K562 (cell line): Measurements from ENCODE around the gene MAEL. TPM values are rescaled to one million over a fixed set of nuclear protein-coding genes. Genes with fewer than 3 reads are reported as not detected.
A peak's percentile ranks its signal among the peaks of the same experiment; 100 is the strongest.

Experiments used
- ATAC-seq: fragments of 200-7000 bp; cut with Tn5 transposase; 3 replicates; pipeline ENCODE4 v1.9.1; 2020; ENCODE audit warnings: moderate library complexity
- BruUV-seq: library from RNA; stranded (reverse); fragments of 400-500 nt; replicated peaks from 2 replicates; lab custom pipeline; 2021; lab: Mats Ljungman, UMichigan
- CTCF ChIA-PET: fragments of 300-600 bp; formaldehyde crosslinking; extraction: SDS; loops from one replicate; lab custom pipeline; 2021; ENCODE audit warnings: low intra/inter-chr PET ratio; lab: Yijun Ruan, JAX
- POLR2A ChIA-PET: fragments of 300-600, 350-650 bp; sonication (Branson Sonifier 250); formaldehyde crosslinking; extraction: SDS; loops from one replicate; lab custom pipeline; 2021; ENCODE audit warnings: antibody characterized with exemption, inconsistent platforms; lab: Yijun Ruan, JAX
- DNase-seq, 4 experiments: peaks; one replicate each; pipeline versions ENCODE4 v3.0.0 to v3.0.0-alpha.2; 2011 to 2018; ENCODE audit warnings: low spot score in 3 of 4, mixed read lengths in 3 of 4; ENCODE audit errors: extremely low read depth in 1 of 4
- FAIRE-seq: peaks from 2 replicates; lab custom pipeline; 2011; peaks lifted over from hg19 to GRCh38; lab: Jason Lieb, UNC
- H2AFZ ChIP-seq: 2 replicates; pipeline ENCODE4 v1.6.0; 2011; ENCODE audit warnings: low read depth, low read length, control low read depth, inconsistent platforms
- H3K27ac ChIP-seq: fragments of 200-600 bp; 3 replicates; pipeline ENCODE4 v1.8.0; 2011; ENCODE audit warnings: low read depth, mild to moderate bottlenecking, control low read depth, inconsistent platforms, low read length, moderate library complexity, mixed read lengths; ENCODE audit errors: extremely low read depth
- H3K27me3 ChIP-seq, 2 experiments: fragments of 300-600 bp in 1 of 2; 2 replicates in 1 of 2; 3 replicates in 1 of 2; pipeline versions ENCODE4 v1.6.0 to v1.8.0; 2011; ENCODE audit warnings: inconsistent platforms in 2 of 2, low read length in 2 of 2, mild to moderate bottlenecking in 1 of 2, mixed read lengths in 1 of 2, moderate library complexity in 1 of 2; ENCODE audit not compliant: control insufficient read depth in 2 of 2, insufficient read depth in 2 of 2
- H3K36me3 ChIP-seq: fragments of 300-600 bp; 3 replicates; pipeline ENCODE4 v1.8.0; 2011; ENCODE audit warnings: mild to moderate bottlenecking, low read length, inconsistent platforms; ENCODE audit not compliant: control insufficient read depth, insufficient read depth
- H3K4me1 ChIP-seq, 2 experiments: fragments of 200-600 bp in 1 of 2; replicated peaks in 1 of 2; 2 replicates in 1 of 2; 3 replicates in 1 of 2; pipeline versions ENCODE4 v1.5.1 to v1.8.0; 2011; ENCODE audit warnings: inconsistent platforms in 2 of 2, low read length in 2 of 2, mild to moderate bottlenecking in 1 of 2, mixed read lengths in 1 of 2, moderate library complexity in 1 of 2; ENCODE audit not compliant: control insufficient read depth in 2 of 2, insufficient read depth in 2 of 2
- H3K4me2 ChIP-seq: 2 replicates; pipeline ENCODE4 v1.6.1; 2011; ENCODE audit warnings: low read length, control low read depth, inconsistent platforms, mixed read lengths; ENCODE audit not compliant: insufficient read depth
- H3K4me3 ChIP-seq: fragments of 200-600 bp; sonication (generic), shearing (Covaris generic); 2 replicates; pipeline ENCODE4 v1.5.1; 2016; ENCODE audit warnings: control low read depth, inconsistent platforms
- H3K79me2 ChIP-seq: fragments of 200-600 bp; 3 replicates; pipeline ENCODE4 v1.8.0; 2011; ENCODE audit warnings: low read length, inconsistent platforms; ENCODE audit not compliant: control insufficient read depth, insufficient read depth
- H3K9ac ChIP-seq, 2 experiments: 2 replicates each; pipeline versions ENCODE4 v1.6.0 to v1.6.1; 2011; ENCODE audit warnings: low read depth in 2 of 2, low read length in 2 of 2, control low read depth in 1 of 2, inconsistent platforms in 1 of 2, mild to moderate bottlenecking in 1 of 2, mixed read lengths in 1 of 2; ENCODE audit not compliant: insufficient read depth in 1 of 2
- H3K9me1 ChIP-seq: one replicate; pipeline ENCODE4 v1.6.0; 2011; ENCODE audit warnings: inconsistent platforms, mild to moderate bottlenecking, low read length, moderate library complexity; ENCODE audit not compliant: control insufficient read depth, insufficient read depth
- H3K9me3 ChIP-seq: replicated peaks from 2 replicates; pipeline ENCODE4 v1.5.1; 2011; ENCODE audit warnings: low read depth, low read length, inconsistent platforms; ENCODE audit not compliant: control insufficient read depth, insufficient read depth
- H4K20me1 ChIP-seq: replicated peaks from 2 replicates; pipeline ENCODE4 v1.6.1; 2011; ENCODE audit warnings: low read length, inconsistent platforms, mixed read lengths; ENCODE audit not compliant: control insufficient read depth, insufficient read depth
- RFX5 ChIP-seq: IDR thresholded peaks from 2 replicates; pipeline ENCODE4 v1.6.1; 2011; ENCODE audit warnings: low read depth, mild to moderate bottlenecking, improper control_type of control experiment, low read length
- STAT5B ChIP-seq: fragments of 250-450 bp; sonication (Bioruptor Pico); IDR thresholded peaks from 2 replicates; pipeline ENCODE4 v1.8.0; 2021; ENCODE audit warnings: mild to moderate bottlenecking, inconsistent platforms
- ZFPM2 ChIP-seq: fragments of 250-450 bp; sonication (Bioruptor Pico); IDR thresholded peaks from 2 replicates; pipeline ENCODE4 v1.5.1; 2022; ENCODE audit warnings: mild to moderate bottlenecking
- WGBS: fragments of 100-300 bp; shearing (Covaris generic); methylation state at CpG from one replicate; pipeline ENCODE4 v1.1.6; 2016; ENCODE audit warnings: low coverage, mixed read lengths; ENCODE audit not compliant: insufficient coverage; ENCODE audit errors: missing lambda C conversion rate; 5-methylcytosine and 5-hydroxymethylcytosine counted together
- in situ Hi-C: fragments of 300-500 bp; cut with MboI; formaldehyde crosslinking; loops from 4 replicates; pipeline ENCODE4 v1.15.0; 2018; ENCODE audit warnings: inconsistent platforms, mixed read lengths
- intact Hi-C: fragments of 100-400 bp; cut with micrococcal nuclease; formaldehyde crosslinking; loops from 2 replicates; pipeline ENCODE4 v1.14.2; 2022
- polyA plus RNA-seq, 8 experiments: library from polyadenylated mRNA; depleted of rRNA in 4 of 8; stranded (reverse) in 5 of 8; unstranded in 3 of 8; fragments of >200 nt; fragmentation: Nextera tagmentation in 2 of 8; fragmentation: Illumina TruSeq in 1 of 8; extraction: Ambion mirVana in 2 of 8; extraction: Trizol in 1 of 8; gene quantifications; 2 replicates each; pipeline versions ENCODE4 v1.2.1 to v1.2.3, GENCODE V29; 2011 to 2014; ENCODE audit warnings: inconsistent platforms in 1 of 8, missing spikeins in 1 of 8
- total RNA-seq, 7 experiments: library from RNA; depleted of rRNA in 6 of 7; stranded (reverse); fragments of >200 nt in 6 of 7; fragmentation: Illumina TruSeq in 2 of 7; extraction: Trizol in 2 of 7; gene quantifications; 2 replicates each; pipeline versions ENCODE4 v1.2.1 to v1.2.3, GENCODE V29; 2011 to 2021; ENCODE audit warnings: low replicate concordance in 1 of 7
- TF ChIP-seq, protein P1 (sequence below), 2 experiments: fragments of 450-650 bp; IDR thresholded peaks; 2 replicates each; pipeline ENCODE4 v1.6.1; 2016
- TF ChIP-seq, protein P2 (sequence below): fragments of 450-650 bp; formaldehyde crosslinking; IDR thresholded peaks from 2 replicates; pipeline ENCODE4 v1.4.0; 2020; ENCODE audit warnings: mild to moderate bottlenecking, moderate library complexity
- TF ChIP-seq, protein P3 (sequence below), 2 experiments: fragments of 450-650 bp; formaldehyde crosslinking in 1 of 2; IDR thresholded peaks; 2 replicates each; pipeline versions ENCODE4 v1.4.0 to v1.6.1; 2014 to 2020; ENCODE audit warnings: mild to moderate bottlenecking in 2 of 2, borderline replicate concordance in 1 of 2, low read depth in 1 of 2

Gene MAEL
- total and polyA plus RNA-seq, 9 of the 15 experiments (the other 6 are each of a cell fraction or from before 2014, with no cell fraction given), result 0.11 to 1.9 (median 0.75) TPM

DNA sequence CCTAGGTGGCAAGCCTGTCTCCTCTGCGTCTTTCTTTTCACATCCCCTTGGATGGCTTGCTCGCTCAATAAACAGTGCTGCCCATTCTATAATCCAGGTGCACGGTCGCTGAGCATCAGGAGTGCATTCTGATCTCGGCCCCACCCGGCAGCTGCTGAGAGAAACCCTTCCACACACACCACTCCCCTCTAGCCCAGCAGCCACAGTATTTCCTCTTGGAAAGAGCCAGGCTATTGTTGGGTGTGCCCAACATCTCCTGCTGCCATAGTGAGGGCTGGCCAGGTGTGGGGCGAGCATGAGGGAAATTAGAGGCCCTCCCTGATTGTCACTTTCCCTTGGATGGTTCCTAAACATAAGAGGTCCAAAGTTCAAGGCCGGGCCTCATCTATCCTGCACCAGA, 76.4 kb downstream of the MAEL start (continued):
- TF ChIP-seq, protein P1, sequence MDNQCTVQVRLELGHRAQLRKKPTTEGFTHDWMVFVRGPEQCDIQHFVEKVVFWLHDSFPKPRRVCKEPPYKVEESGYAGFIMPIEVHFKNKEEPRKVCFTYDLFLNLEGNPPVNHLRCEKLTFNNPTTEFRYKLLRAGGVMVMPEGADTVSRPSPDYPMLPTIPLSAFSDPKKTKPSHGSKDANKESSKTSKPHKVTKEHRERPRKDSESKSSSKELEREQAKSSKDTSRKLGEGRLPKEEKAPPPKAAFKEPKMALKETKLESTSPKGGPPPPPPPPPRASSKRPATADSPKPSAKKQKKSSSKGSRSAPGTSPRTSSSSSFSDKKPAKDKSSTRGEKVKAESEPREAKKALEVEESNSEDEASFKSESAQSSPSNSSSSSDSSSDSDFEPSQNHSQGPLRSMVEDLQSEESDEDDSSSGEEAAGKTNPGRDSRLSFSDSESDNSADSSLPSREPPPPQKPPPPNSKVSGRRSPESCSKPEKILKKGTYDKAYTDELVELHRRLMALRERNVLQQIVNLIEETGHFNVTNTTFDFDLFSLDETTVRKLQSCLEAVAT (IDR thresholded peaks at IDR 0.05), result no peak
- no peak for TF ChIP-seq RFX5
- no peak for TF ChIP-seq STAT5B (CRISPR knock-in tag)

DNA sequence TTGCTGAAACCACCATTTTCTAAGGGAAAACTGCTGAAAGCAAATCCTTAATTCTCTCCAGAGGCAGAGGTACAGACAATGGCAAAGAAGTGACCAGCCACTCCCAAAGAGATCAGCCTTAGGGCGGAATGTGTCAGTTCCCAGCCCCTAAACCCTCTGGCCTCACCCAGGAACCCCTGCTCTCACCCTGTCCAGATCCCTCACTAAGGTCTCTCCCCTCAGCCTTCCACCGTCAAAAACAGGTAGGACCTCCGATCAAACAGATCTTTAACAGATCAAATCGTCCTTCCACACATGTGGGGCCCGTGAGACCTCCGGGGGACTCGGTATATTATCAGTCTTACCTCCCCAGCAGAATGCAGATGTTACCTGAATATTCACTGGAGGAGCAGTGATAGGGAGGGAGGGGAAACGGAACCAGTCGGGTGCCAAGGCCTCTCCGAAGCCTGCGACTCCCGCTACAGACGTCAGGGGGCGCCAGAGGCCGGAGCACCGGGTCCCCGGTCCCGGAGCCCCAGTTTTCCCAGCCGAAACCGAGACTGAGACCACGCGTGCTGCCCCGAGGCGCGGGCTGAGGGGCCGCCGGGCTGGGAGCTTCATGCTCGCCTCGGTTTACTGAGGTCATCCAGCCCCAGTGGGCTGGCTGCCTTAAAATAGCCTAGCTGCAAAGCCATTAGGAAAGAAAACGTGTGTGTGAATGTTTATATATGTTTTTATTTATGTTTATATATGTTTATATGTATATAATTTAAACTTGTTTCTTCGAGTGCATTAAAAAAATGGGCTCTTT, 77.4 kb downstream of the MAEL start:
- no peak overlapping the region for H3K27ac ChIP-seq
- peaks cover 5% of the 10 kb centered on the region; the same call in 1 of the 2 replicates for H4K20me1 ChIP-seq
- peak overlapping the region; percentile 62 for H3K4me2 ChIP-seq
- H2AFZ ChIP-seq, result peak overlapping the region; percentile 67
- intact Hi-C loops, result loop anchor here (1.0 to 5.0 kb wide), 7 partner anchors 58 to 621 kb away; partner anchors contain the start of gene POU2F1
- no peak overlapping the region for H3K4me3 ChIP-seq
- H3K9ac ChIP-seq, result peak overlapping the region; percentile 43 to 65; a peak in 2 of 4 replicates
- FAIRE-seq (peak; percentile 56), ATAC-seq (peak; percentile 94), DNase-seq (peak; percentile 87 to 97 (median 94))
- BruUV-seq, result no TSS peak
- no peaks in the 10 kb centered on the region for H3K9me1 ChIP-seq
- ChIA-PET CTCF (interaction anchor here (0.8 to 2.1 kb wide), 8 partner anchors 58 to 621 kb away, joined by 3 to 22 read pairs (median 7); partner anchors contain the start of gene POU2F1), POLR2A (interaction anchor here (0.6 kb wide), 1 partner anchor 610 kb away, joined by 3 read pairs; no protein-coding TSS in a partner anchor)
- peaks cover 41 to 45% of the 10 kb centered on the region in 2 experiments for H3K27me3 ChIP-seq
- in situ Hi-C loops, result loop anchor here (5.0 to 10.0 kb wide), 3 partner anchors 381 to 628 kb away; no protein-coding TSS in a partner anchor
- H3K4me1 ChIP-seq, result peaks cover 0 to 9% of the 10 kb centered on the region in 2 experiments; a peak in 3 of 5 replicates
- WGBS, result 2% methylated on average over 31 of the region's 31 CpGs
- H3K79me2 ChIP-seq, result no peaks in the 10 kb centered on the region
- H3K36me3 ChIP-seq, result no peaks in the 10 kb centered on the region
- H3K9me3 ChIP-seq, result no peaks in the 10 kb centered on the region
- no peak for TF ChIP-seq ZFPM2 (CRISPR knock-in tag)
- TF ChIP-seq, protein P2, sequence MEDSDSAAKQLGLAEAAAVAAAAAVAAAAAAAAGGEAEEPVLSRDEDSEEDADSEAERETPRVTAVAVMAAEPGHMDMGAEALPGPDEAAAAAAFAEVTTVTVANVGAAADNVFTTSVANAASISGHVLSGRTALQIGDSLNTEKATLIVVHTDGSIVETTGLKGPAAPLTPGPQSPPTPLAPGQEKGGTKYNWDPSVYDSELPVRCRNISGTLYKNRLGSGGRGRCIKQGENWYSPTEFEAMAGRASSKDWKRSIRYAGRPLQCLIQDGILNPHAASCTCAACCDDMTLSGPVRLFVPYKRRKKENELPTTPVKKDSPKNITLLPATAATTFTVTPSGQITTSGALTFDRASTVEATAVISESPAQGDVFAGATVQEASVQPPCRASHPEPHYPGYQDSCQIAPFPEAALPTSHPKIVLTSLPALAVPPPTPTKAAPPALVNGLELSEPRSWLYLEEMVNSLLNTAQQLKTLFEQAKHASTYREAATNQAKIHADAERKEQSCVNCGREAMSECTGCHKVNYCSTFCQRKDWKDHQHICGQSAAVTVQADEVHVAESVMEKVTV, result peak; percentile 94
- TF ChIP-seq, protein P3, sequence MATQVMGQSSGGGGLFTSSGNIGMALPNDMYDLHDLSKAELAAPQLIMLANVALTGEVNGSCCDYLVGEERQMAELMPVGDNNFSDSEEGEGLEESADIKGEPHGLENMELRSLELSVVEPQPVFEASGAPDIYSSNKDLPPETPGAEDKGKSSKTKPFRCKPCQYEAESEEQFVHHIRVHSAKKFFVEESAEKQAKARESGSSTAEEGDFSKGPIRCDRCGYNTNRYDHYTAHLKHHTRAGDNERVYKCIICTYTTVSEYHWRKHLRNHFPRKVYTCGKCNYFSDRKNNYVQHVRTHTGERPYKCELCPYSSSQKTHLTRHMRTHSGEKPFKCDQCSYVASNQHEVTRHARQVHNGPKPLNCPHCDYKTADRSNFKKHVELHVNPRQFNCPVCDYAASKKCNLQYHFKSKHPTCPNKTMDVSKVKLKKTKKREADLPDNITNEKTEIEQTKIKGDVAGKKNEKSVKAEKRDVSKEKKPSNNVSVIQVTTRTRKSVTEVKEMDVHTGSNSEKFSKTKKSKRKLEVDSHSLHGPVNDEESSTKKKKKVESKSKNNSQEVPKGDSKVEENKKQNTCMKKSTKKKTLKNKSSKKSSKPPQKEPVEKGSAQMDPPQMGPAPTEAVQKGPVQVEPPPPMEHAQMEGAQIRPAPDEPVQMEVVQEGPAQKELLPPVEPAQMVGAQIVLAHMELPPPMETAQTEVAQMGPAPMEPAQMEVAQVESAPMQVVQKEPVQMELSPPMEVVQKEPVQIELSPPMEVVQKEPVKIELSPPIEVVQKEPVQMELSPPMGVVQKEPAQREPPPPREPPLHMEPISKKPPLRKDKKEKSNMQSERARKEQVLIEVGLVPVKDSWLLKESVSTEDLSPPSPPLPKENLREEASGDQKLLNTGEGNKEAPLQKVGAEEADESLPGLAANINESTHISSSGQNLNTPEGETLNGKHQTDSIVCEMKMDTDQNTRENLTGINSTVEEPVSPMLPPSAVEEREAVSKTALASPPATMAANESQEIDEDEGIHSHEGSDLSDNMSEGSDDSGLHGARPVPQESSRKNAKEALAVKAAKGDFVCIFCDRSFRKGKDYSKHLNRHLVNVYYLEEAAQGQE (IDR thresholded peaks at IDR 0.05; ENCODE audit: borderline replicate concordance), result peak; percentile 94
- TF ChIP-seq, protein P3 (CRISPR knock-in tag; IDR thresholded peaks at IDR 0.05; ENCODE audit: low read depth), result no peak
